Measurements from ENCODE around the gene SH3GLB1. TPM values are rescaled to one million over a fixed set of nuclear protein-coding genes. Genes with fewer than 3 reads are reported as not detected.
A peak's percentile ranks its signal among the peaks of the same experiment; 100 is the strongest.

SH3GLB1 gene
- total and polyA plus RNA-seq, 4 experiments from 2014 or later = 45.0 to 59.6 (median 55.0) TPM

DNA sequence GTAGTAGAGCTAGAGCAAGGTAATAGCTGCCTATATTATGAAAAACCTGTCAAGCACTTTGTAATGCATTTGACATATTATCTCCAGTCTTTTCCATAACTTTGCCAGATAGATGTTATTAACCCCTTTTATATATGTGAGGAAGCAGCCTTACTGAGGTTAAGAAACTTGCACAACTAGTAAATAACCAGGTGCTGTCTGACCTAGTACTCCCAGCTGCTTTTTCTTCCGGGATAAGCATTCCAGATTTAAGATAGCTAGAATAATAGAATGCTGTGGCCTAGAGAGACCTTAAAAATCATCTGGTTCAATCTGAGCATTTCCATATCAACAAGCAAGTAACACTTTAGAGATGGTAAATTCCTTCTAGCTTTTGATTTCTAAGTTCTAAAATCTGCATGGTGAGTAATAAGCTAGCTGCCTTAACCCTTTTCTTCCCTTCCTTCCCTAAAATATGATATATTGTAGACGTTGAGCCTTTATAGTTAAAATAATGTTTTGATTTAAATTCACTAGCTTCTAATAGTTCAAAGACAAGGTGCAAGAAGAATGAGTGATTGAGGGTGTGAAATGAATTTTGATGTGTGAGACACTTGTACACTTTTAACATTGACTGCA, 1.8 kb downstream of the SH3GLB1 start:
- H3K27ac Mint-ChIP-seq = peak overlapping the region in 6 of 7 donors; percentile 32 to 98 (median 96)
- no peak for DNase-seq
- intact Hi-C loops (cut with micrococcal nuclease) = loop anchor here (10.0 kb wide), 5 partner anchors 201 to 1979 kb away; partner anchors contain the start of genes BCL10 and PKN2
- no peaks in the 10 kb centered on the region for H3K27me3 Mint-ChIP-seq
- H3K36me3 Mint-ChIP-seq = peaks cover 8 to 18% of the 10 kb centered on the region in 2 donors
- Histone ChIP-seq H3K27ac (ENCODE audit: low read depth, low read length) (peak overlapping the region; percentile 94), H3K9me3 (ENCODE audit: control insufficient read depth in 1 of 2, low read length in 2 of 2) (no peaks in the 10 kb centered on the region), H3K4me3 (ENCODE audit: low read length in 2 of 2) (peak overlapping the region; percentile 60 to 93), H3K4me1 (ENCODE audit: insufficient read depth, low read length) (peaks cover 64% of the 10 kb centered on the region), H3K27me3 (ENCODE audit: insufficient read depth, low read length) (no peaks in the 10 kb centered on the region), H3K36me3 (ENCODE audit: insufficient read depth, low read length) (no peaks in the 10 kb centered on the region)
- peaks cover 34 to 73% (median 50%) of the 10 kb centered on the region in 4 donors for H3K4me1 Mint-ChIP-seq
- peak overlapping the region; percentile 95 to 99 (median 98) for H3K4me3 Mint-ChIP-seq
- H3K9me3 Mint-ChIP-seq = no peaks in the 10 kb centered on the region
- CTCF ChIA-PET (ENCODE audit: partially characterized antibody) = interaction anchor here (1.1 to 5.3 kb wide), 10 partner anchors 11 to 310 kb away, joined by 4 to 165 read pairs (median 14); partner anchors contain the start of genes HS2ST1, ODF2L and SELENOF
- POLR2A ChIA-PET (ENCODE audit: partially characterized antibody) = interaction anchor here (2.1 to 4.4 kb wide), 7 partner anchors 10 to 316 kb away, joined by 9 to 133 read pairs (median 45); partner anchors contain the start of genes HS2ST1, ODF2L and SELENOF

DNA sequence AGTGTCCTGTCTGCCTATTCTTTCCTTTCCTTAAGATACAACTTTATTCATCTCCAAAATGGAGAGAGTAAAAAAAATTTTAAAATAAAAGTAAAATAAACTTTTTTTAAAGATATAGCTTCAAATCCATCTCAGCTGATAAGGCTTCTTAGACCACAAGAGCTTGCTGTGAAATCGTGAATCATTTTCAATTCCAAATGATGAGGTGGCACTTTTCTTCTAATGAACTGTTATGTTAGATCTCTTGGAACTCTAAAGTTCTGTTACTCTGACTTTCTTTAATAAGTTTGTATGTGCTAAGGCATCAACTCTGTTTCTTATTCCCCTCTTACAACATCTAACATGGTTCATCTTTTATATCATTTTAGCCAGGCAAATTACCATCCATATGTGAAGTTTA, 4.5 kb downstream of the SH3GLB1 start:
- peak overlapping the region in 4 of 8 donors; percentile 25 to 60 (median 40) for H3K4me3 Mint-ChIP-seq
- H3K4me1 Mint-ChIP-seq = peaks cover 33 to 68% (median 45%) of the 10 kb centered on the region in 4 donors
- Histone ChIP-seq H3K9me3 (ENCODE audit: control insufficient read depth in 1 of 2, low read length in 2 of 2) (no peaks in the 10 kb centered on the region), H3K27ac (ENCODE audit: low read depth, low read length) (no peak overlapping the region), H3K4me1 (ENCODE audit: insufficient read depth, low read length) (peaks cover 70% of the 10 kb centered on the region), H3K36me3 (ENCODE audit: insufficient read depth, low read length) (no peaks in the 10 kb centered on the region), H3K4me3 (ENCODE audit: low read length in 2 of 2) (no peak overlapping the region), H3K27me3 (ENCODE audit: insufficient read depth, low read length) (no peaks in the 10 kb centered on the region)
- ChIA-PET POLR2A (ENCODE audit: partially characterized antibody) (interaction anchor here (0.7 kb wide), 1 partner anchor 205 kb away, joined by 3 read pairs; the partner anchor contains the start of genes HS2ST1 and SELENOF), CTCF (ENCODE audit: partially characterized antibody) (interaction anchor here (2.7 kb wide), 1 partner anchor 11 kb away, joined by 9 read pairs; no protein-coding TSS in a partner anchor)
- H3K9me3 Mint-ChIP-seq = no peaks in the 10 kb centered on the region
- no peak for DNase-seq
- intact Hi-C loops (cut with micrococcal nuclease) = loop anchor here (10.0 kb wide), 5 partner anchors 204 to 1976 kb away; partner anchors contain the start of genes BCL10 and PKN2
- H3K36me3 Mint-ChIP-seq = peaks cover 8 to 15% of the 10 kb centered on the region in 2 donors
- H3K27ac Mint-ChIP-seq = peak overlapping the region in 3 of 7 donors; percentile 7 to 69 (median 55)
- H3K27me3 Mint-ChIP-seq = no peaks in the 10 kb centered on the region

GRCh38 chr1:86712088-86712860, 7.9 kb downstream of the SH3GLB1 start:
- no peaks in the 10 kb centered on the region for H3K36me3 ChIP-seq (ENCODE audit: insufficient read depth, low read length)
- H3K4me1 ChIP-seq (ENCODE audit: insufficient read depth, low read length) = peaks cover 70% of the 10 kb centered on the region
- ChIA-PET CTCF (ENCODE audit: partially characterized antibody) (interaction anchor here (9.5 kb wide), 1 partner anchor 7 kb away, joined by 165 read pairs; the partner anchor contains the start of gene SH3GLB1), POLR2A (ENCODE audit: partially characterized antibody) (interaction anchor here (8.3 kb wide), 1 partner anchor 8 kb away, joined by 133 read pairs; the partner anchor contains the start of gene SH3GLB1)
- peak overlapping the region in 2 of 8 donors; percentile 7 to 42 for H3K4me3 Mint-ChIP-seq
- intact Hi-C loops (cut with micrococcal nuclease) = no loop called here
- no peak overlapping the region for H3K27ac ChIP-seq (ENCODE audit: low read depth, low read length)
- H3K27me3 ChIP-seq (ENCODE audit: insufficient read depth, low read length) = no peaks in the 10 kb centered on the region
- H3K9me3 Mint-ChIP-seq = no peaks in the 10 kb centered on the region
- H3K4me3 ChIP-seq (ENCODE audit: low read length in 2 of 2) = no peak overlapping the region
- no peak for DNase-seq
- H3K36me3 Mint-ChIP-seq = peaks cover 11 to 15% of the 10 kb centered on the region in 2 donors
- no peak overlapping the region for H3K27ac Mint-ChIP-seq
- H3K27me3 Mint-ChIP-seq = no peaks in the 10 kb centered on the region
- H3K9me3 ChIP-seq (ENCODE audit: control insufficient read depth in 1 of 2, low read length in 2 of 2) = no peaks in the 10 kb centered on the region
- peaks cover 37 to 72% (median 46%) of the 10 kb centered on the region in 4 donors for H3K4me1 Mint-ChIP-seq

DNA sequence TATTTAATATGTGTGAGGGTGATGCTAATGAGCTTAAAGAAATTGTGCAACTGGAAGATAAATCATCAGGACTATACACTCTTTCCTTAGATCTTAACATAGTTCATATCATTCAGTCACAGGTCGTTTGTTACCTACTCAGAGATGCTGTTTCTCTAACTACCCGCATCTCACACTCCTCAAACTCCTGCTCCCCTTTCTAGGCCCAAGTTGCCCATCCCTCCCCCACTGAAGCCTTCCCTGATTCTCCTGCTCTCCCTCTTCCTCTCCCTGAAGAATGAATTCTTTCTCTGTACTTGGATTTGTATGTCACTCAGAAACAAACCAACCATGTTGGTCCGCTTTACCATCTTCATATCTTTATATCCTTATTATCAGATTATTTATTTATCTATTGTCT, 9.1 kb downstream of the SH3GLB1 start:
- H3K4me1 Mint-ChIP-seq = peaks cover 34 to 68% (median 42%) of the 10 kb centered on the region in 4 donors
- POLR2A ChIA-PET (ENCODE audit: partially characterized antibody) = interaction anchor here (1.4 to 8.3 kb wide), 2 partner anchors 9 to 31 kb away, joined by 4 to 133 read pairs; partner anchors contain the start of gene SH3GLB1
- peak overlapping the region in 4 of 7 donors; percentile 42 to 69 (median 59) for H3K27ac Mint-ChIP-seq
- H3K4me3 Mint-ChIP-seq = peak overlapping the region in 4 of 8 donors; percentile 12 to 71 (median 32)
- Histone ChIP-seq H3K4me3 (ENCODE audit: low read length in 2 of 2) (no peak overlapping the region), H3K4me1 (ENCODE audit: insufficient read depth, low read length) (peaks cover 65% of the 10 kb centered on the region), H3K9me3 (ENCODE audit: control insufficient read depth in 1 of 2, low read length in 2 of 2) (no peaks in the 10 kb centered on the region), H3K36me3 (ENCODE audit: insufficient read depth, low read length) (no peaks in the 10 kb centered on the region), H3K27ac (ENCODE audit: low read depth, low read length) (no peak overlapping the region), H3K27me3 (ENCODE audit: insufficient read depth, low read length) (no peaks in the 10 kb centered on the region)
- no peak for DNase-seq
- H3K27me3 Mint-ChIP-seq = no peaks in the 10 kb centered on the region
- CTCF ChIA-PET (ENCODE audit: partially characterized antibody) = interaction anchor here (1.6 to 9.5 kb wide), 2 partner anchors 8 to 31 kb away, joined by 6 to 165 read pairs; partner anchors contain the start of gene SH3GLB1
- no peaks in the 10 kb centered on the region for H3K9me3 Mint-ChIP-seq
- intact Hi-C loops (cut with micrococcal nuclease) = no loop called here
- peaks cover 10 to 19% of the 10 kb centered on the region in 2 donors for H3K36me3 Mint-ChIP-seq

GRCh38 chr1:86714159-86714558, 9.8 kb downstream of the SH3GLB1 start:
- peak overlapping the region; percentile 54 for H3K27ac ChIP-seq (ENCODE audit: low read depth, low read length)
- peaks cover 31 to 68% (median 39%) of the 10 kb centered on the region in 4 donors for H3K4me1 Mint-ChIP-seq
- no peak overlapping the region for H3K4me3 ChIP-seq (ENCODE audit: low read length in 2 of 2)
- ChIA-PET CTCF (ENCODE audit: partially characterized antibody) (interaction anchor here (1.0 to 9.5 kb wide), 3 partner anchors 9 to 40 kb away, joined by 3 to 165 read pairs (median 6); partner anchors contain the start of gene SH3GLB1), POLR2A (ENCODE audit: partially characterized antibody) (interaction anchor here (1.3 to 8.3 kb wide), 4 partner anchors 10 to 318 kb away, joined by 4 to 133 read pairs (median 4); partner anchors contain the start of genes ODF2L and SH3GLB1)
- H3K9me3 Mint-ChIP-seq = no peaks in the 10 kb centered on the region
- H3K36me3 Mint-ChIP-seq = peaks cover 7 to 22% of the 10 kb centered on the region in 2 donors
- H3K36me3 ChIP-seq (ENCODE audit: insufficient read depth, low read length) = peaks cover 5% of the 10 kb centered on the region
- no peaks in the 10 kb centered on the region for H3K27me3 ChIP-seq (ENCODE audit: insufficient read depth, low read length)
- H3K9me3 ChIP-seq (ENCODE audit: control insufficient read depth in 1 of 2, low read length in 2 of 2) = no peaks in the 10 kb centered on the region
- H3K4me1 ChIP-seq (ENCODE audit: insufficient read depth, low read length) = peaks cover 59% of the 10 kb centered on the region
- H3K27ac Mint-ChIP-seq = peak overlapping the region in 3 of 7 donors; percentile 31 to 74 (median 69)
- intact Hi-C loops (cut with micrococcal nuclease) = no loop called here
- H3K27me3 Mint-ChIP-seq = no peaks in the 10 kb centered on the region
- H3K4me3 Mint-ChIP-seq = peak overlapping the region in 3 of 8 donors; percentile 3 to 43 (median 11)
- DNase-seq = no peak

GRCh38 chr1:86714561-86715244, 10.3 kb downstream of the SH3GLB1 start:
- H3K9me3 Mint-ChIP-seq = no peaks in the 10 kb centered on the region
- ChIA-PET CTCF (ENCODE audit: partially characterized antibody) (interaction anchor here (1.0 to 9.5 kb wide), 5 partner anchors 9 to 210 kb away, joined by 3 to 165 read pairs (median 3); partner anchors contain the start of gene SH3GLB1), POLR2A (ENCODE audit: partially characterized antibody) (interaction anchor here (0.9 to 8.3 kb wide), 5 partner anchors 10 to 319 kb away, joined by 4 to 133 read pairs (median 4); partner anchors contain the start of genes ODF2L and SH3GLB1)
- intact Hi-C loops (cut with micrococcal nuclease) = no loop called here
- H3K36me3 Mint-ChIP-seq = peaks cover 7 to 26% of the 10 kb centered on the region in 2 donors
- Histone ChIP-seq H3K4me1 (ENCODE audit: insufficient read depth, low read length) (peaks cover 54% of the 10 kb centered on the region), H3K27ac (ENCODE audit: low read depth, low read length) (peak overlapping the region; percentile 54), H3K4me3 (ENCODE audit: low read length in 2 of 2) (no peak overlapping the region), H3K36me3 (ENCODE audit: insufficient read depth, low read length) (peaks cover 5% of the 10 kb centered on the region), H3K9me3 (ENCODE audit: control insufficient read depth in 1 of 2, low read length in 2 of 2) (no peaks in the 10 kb centered on the region), H3K27me3 (ENCODE audit: insufficient read depth, low read length) (no peaks in the 10 kb centered on the region)
- peak overlapping the region in 3 of 8 donors; percentile 3 to 43 (median 11) for H3K4me3 Mint-ChIP-seq
- peak overlapping the region in 3 of 7 donors; percentile 31 to 56 (median 48) for H3K27ac Mint-ChIP-seq
- H3K4me1 Mint-ChIP-seq = peaks cover 29 to 63% (median 36%) of the 10 kb centered on the region in 4 donors
- no peaks in the 10 kb centered on the region for H3K27me3 Mint-ChIP-seq
- no peak for DNase-seq
